GM12891 (cell line): ENCODE results near the gene PMF1.

Experiments used
- PAX5 ChIP-seq: IDR thresholded peaks from 2 replicates; pipeline ENCODE4 v1.6.1; 2011; ENCODE audit warnings: low read length, moderate library complexity, mild to moderate bottlenecking; ENCODE audit not compliant: insufficient read depth, severe bottlenecking
- POLR2A ChIP-seq: IDR thresholded peaks from 2 replicates; pipeline ENCODE4 v1.6.1; 2011; ENCODE audit warnings: low read depth, low read length, control low read depth
- POLR2AphosphoS5 ChIP-seq: IDR thresholded peaks from 2 replicates; pipeline ENCODE4 v1.6.1; 2011; ENCODE audit warnings: low read depth, low read length, control low read depth
- POU2F2 ChIP-seq: IDR thresholded peaks from 2 replicates; pipeline ENCODE4 v1.6.1; 2011; ENCODE audit warnings: low read depth, mild to moderate bottlenecking, control low read depth, low read length, moderate library complexity
- SPI1 ChIP-seq: IDR thresholded peaks from 2 replicates; pipeline ENCODE4 v1.6.1; 2011; ENCODE audit warnings: low read depth, low read length, control low read depth
- TAF1 ChIP-seq: IDR thresholded peaks from 2 replicates; pipeline ENCODE4 v1.6.1; 2011; ENCODE audit warnings: low read depth, low read length, control low read depth

DNA sequence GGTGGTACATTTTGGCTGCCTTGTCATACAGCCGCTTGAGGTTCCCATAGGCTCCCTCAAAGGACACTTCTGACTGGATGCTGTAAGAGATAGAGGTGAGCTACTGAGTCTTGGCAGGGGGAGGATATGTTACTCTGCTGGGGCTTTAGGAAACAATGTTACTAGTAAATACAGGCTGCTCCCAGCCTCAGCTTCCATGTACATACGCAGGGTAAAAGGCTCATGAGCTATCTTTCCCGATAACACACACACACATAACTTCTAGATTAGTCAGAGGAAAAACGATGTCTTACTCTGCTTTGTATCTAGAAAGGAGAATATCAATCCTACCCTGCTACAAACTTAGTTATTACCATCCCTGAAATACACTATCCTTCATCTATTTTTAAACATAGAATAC, 55.5 kb downstream of the PMF1 start:
- TF ChIP-seq POLR2AphosphoS5, result no peak
- no peak for TF ChIP-seq POLR2A
- no peak for TF ChIP-seq TAF1
- no peak for TF ChIP-seq POU2F2
- no peak for TF ChIP-seq PAX5
- TF ChIP-seq SPI1, result no peak
